HG03139 (cell line): ENCODE results near the gene RAB3IL1.
"Not testable (repeated sequence)": the region's sequence is repeated elsewhere in the genome, so short reads cannot be mapped to it uniquely, and the experiment has no call there.

ENCODE experiments used
- ATAC-seq: cut with Tn5 transposase; IDR thresholded peaks from one replicate; pipeline ENCODE4 v1.9.1; 2021; ENCODE audit not compliant: unreplicated experiment

RAB3IL1 gene

DNA sequence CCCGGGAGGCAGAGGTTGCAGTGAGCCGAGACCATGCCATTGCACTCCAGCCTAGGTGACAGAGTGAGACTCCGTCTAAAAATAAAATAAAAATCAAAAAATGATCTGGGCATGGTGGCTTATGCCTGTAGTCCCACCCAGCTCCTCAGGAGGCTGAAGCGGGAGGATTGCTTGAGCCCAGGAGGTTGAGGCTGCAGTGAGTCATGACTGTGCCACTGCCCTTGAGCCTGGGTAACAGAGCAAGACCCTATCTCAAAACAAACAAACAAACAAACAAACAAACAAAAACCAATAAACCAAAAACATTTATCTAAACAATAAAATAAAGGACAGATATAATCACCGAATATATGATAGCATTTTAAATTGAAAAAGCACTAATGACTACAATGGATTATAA, 36.3 kb upstream of the RAB3IL1 start:
- ATAC-seq, result not testable (repeated sequence)

DNA sequence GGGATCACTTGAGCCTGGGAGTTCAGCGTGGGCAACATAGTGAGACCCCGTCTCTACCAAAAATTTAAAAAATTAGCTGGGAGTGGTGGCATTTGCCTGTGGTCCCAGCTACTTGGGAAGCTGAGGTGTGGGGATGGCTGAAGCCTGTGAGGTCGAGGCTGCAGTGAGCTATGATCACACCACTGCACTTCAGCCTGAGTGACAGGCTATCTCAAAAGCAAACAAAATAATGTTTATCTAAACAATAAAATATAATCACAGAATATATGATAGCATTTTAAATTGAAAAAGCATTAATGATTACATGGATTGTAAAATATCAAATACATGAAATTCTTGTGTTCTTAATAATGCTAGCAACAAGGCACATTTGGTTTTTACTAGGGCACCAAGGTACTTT, 35.5 kb upstream of the RAB3IL1 start:
- ATAC-seq, result no peak

DNA sequence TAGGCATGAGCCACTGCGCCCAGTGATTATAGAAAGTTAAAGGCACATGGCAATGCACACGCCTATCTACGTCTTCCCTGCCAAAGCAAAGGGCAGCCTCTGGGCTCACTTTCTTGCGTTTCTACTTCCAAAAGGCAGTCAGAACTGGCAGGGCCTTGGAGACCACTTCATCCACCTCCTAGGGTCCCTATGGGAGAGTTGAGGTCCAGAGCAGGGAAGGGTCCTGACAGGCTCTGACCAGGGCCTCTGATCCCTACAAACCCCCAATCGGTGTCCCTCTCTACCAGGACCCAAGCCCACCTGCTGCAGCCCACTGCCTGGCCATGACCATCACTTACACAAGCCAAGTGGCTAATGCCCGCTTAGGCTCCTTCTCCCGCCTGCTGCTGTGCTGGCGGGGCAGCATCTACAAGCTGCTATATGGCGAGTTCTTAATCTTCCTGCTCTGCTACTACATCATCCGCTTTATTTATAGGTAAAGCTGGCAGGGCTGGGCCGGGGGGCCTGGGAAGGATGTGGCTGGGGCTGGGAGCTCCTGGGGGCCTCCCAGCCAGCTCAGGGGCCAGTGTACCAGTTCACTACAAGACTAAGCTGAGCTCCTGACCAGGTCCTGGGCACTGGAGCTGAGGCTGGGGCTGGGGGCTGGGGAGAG, 34.2 kb upstream of the RAB3IL1 start:
- no peak for ATAC-seq

DNA sequence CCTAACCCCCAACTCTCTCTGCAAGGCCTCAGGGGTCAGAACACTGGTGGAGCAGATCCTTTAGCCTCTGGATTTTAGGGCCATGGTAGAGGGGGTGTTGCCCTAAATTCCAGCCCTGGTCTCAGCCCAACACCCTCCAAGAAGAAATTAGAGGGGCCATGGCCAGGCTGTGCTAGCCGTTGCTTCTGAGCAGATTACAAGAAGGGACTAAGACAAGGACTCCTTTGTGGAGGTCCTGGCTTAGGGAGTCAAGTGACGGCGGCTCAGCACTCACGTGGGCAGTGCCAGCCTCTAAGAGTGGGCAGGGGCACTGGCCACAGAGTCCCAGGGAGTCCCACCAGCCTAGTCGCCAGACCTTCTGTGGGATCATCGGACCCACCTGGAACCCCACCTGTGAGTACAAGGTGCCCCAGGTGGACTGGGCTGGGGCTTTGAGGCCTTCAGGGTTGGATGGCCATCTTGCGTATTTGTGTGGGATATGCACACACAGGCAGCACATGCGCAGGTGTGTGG, 32.7 kb upstream of the RAB3IL1 start, which contains the start of gene BEST1:
TSS of gene BEST1 (plus strand) at position 317 of the 513 bp plus-strand sequence. CDS start 1,456 bp downstream, outside the sequence.
- ATAC-seq, result no peak

DNA sequence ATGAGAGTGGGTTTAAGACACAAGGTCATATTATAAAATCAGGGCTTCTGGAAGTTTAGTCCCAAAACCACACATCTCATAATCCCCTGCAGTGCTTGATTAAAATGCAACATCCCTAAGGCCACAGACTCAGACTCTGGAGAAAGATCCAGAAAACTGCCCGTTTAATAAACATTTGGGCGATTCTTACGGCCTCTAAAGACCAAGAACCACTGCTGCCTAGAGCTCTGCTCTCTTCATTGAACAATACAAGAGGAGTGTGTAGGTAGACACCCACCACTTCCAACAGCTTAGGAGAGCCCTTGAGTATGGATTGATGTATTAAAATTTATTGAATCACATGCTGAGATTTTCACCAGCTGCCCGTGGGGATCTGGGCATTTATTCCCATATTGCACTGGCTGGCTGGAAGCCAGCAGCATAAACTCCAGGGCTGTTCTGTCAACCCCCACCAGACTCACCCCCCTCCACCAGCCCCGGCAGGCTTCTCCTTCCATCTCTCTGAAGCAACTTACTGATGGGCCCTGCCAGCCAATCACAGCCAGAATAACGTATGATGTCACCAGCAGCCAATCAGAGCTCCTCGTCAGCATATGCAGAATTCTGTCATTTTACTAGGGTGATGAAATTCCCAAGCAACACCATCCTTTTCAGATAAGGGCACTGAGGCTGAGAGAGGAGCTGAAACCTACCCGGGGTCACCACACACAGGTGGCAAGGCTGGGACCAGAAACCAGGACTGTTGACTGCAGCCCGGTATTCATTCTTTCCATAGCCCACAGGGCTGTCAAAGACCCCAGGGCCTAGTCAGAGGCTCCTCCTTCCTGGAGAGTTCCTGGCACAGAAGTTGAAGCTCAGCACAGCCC, 32.0 kb upstream of the RAB3IL1 start:
- ATAC-seq, result no peak

DNA sequence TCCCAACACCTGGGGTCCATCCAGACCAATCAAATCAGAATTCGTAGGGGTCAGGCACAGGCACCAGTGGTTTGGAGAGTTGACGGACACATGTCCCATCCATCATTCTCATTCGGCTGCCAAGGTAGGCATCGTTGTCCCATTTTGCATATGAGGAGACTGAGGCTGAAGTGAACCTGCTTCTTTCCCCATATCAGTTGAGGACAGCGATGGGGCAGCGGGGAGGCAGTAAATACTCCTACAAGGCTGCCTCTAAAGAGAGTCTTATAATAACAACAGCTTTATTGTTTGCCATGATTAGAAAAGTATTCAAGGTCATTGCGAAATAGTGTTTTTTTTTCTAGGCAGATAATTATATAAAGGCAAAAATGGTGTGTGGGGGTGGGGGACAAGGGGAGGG, 31.1 kb upstream of the RAB3IL1 start:
- ATAC-seq, result no peak

DNA sequence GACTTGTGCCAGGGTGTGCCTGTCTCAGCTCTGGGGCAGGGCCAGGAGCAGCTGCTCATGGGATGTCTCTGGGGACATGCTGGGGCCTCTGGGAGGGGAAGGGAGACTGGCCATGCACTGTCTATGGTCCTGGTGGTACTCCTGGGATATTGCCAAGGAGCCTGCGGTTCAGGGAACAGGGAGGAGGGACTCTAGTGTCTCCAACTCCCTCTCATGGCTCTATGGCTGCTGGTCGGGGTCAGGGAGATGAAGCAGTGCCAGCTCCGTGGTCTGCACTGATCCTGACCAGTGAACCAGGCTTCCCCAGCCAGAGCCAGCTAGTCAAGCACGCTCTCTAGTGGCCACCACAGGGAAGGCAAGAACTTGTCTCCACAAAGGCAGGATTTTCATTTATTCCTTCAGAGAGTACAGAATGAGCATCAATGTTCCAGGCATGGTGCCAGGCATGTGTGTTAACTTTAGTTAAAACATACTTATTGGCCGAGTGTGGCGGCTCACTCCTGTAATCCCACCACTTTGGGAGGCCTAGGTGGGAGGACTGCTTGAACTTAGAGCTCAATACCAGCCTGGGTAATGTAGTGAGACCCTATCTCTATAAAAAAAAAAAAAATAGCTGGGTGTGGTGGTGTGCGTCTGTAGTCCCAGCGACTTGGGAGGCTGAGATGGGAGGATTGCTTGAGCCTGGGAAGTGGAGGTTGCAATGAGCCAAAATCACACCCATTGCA, 30.3 kb upstream of the RAB3IL1 start:
- no peak for ATAC-seq

DNA sequence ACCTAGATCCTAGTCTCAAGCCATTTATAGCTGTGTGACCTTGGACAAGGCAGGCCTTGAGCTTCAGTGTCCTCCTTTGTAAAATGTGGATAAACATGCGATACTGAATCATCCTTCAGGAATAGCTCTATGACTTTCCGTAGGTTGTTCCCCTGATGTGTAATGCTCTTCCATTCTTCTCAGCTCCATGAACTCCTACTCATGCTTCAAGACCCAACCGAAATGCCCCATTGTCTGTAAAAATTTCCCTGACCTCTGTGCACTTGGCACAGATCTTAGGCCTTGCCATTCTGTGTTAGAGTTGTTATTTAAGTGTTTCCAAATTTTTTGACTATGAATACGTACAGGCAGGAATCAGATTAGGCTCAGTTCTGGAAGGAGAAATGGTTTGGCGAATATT, 29.5 kb upstream of the RAB3IL1 start:
- ATAC-seq, result no peak

DNA sequence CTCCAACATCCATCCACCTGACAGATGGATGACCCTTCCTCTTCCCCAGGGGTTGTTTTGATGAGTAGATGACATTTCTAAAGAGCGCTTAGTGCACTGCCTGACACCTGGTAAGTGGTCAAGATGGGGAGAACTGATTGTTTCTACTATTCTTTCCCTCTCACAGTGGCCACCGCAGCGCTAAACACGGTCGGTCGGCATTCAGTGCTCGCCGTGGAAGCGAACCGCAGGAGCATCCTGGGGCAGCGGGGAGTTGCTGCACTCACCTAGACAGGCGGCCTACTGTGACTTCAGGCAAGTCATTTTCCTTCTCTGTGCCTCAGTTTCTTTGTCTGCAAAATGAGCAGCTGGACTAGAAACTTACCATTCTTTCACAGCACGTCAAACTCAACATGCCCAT, 27.8 kb upstream of the RAB3IL1 start:
- no peak for ATAC-seq

DNA sequence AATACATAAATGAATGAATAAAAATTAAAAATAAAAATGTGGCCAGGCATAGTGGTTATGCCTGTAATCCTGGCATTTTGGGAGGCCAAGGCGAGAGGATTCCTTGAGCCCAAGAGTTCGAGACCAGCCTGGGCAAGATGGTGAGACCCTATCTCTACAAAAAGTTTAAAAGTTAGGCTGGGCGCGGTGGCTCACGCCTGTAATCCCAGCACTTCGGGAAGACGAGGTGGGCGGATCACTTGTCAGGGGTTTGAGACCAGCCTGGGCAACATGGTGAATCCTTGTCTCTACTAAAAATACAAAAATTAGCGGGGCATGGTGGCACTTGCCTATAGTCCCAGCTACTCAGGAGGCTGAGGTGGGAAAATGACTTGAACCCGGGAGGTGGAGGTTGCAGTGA, 23.1 kb upstream of the RAB3IL1 start:
- ATAC-seq, result no peak

DNA sequence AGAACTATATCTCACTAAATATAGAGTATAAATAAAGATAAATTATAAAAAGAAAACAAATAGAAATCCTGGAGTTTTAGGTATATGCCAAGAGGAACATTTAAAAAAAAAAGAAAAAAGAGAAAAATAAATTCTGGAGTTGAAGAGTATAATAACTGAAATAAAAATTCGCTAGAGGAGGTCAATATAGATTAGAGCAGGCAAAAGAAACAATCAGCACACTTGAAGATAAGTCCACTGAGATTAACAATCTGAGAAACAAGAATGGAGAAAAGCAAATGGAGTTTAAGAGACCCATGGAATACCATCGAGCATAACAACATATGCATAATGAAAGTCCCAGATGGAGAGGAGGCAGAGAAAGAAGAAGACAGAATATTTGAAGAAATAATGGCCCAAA, 18.5 kb upstream of the RAB3IL1 start:
- no peak for ATAC-seq

DNA sequence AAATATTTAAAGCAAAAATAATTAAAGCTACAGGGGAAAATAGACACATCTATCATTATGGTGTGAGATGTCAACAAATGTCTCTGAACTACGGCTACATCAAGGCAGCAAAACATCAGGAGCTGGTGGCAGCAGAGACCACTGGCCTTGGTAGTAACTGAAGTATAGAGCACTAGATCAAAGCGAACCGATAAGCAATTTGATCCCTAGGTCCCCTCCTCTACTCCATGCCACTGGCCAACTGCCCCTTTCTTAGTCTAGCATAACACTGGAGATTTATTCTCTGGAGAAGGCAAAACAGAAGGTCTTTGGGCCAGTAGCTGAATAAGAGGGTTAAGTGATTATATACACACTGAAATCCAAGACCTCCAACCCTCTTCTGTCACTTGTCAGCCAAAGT, 13.6 kb upstream of the RAB3IL1 start:
- ATAC-seq, result no peak

DNA sequence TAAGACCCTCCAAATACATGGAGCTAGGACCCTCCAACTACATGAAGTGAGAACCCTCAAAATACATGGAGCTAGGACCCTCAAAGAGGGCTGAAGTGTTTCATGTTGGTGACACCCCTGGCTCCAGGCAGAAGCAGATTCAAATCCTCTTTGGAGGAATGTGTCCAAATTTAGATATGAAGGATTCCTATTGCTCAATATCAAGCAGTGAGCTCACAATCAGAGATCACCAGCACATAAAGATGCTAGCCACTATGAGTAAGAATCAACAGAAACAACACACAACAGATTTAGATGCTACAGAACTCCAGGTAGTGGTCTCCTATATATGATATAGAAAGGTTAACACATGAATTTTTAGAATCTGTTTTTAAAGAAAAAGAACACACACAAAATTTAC, 11.2 kb upstream of the RAB3IL1 start:
- no peak for ATAC-seq

DNA sequence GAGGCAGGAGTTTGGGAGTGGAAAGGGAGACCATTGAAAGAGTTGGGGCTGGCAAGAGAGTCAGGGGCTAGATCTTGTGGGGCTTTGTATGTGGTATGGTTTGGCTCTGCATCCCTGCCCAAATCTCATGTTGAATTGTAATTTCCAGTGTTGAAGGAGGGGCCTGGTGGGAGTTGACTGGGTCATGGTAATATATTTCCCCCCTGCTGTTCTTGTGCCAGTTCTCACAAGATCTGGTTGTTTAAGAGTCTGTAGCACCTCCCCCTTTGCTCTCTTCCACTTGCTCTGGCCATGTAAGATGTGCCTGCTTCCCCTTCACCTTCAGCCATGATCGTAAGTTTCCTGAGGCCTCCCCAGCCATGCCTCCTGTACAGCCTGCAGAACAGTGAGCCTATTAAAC, 10.1 kb upstream of the RAB3IL1 start:
- no peak for ATAC-seq

DNA sequence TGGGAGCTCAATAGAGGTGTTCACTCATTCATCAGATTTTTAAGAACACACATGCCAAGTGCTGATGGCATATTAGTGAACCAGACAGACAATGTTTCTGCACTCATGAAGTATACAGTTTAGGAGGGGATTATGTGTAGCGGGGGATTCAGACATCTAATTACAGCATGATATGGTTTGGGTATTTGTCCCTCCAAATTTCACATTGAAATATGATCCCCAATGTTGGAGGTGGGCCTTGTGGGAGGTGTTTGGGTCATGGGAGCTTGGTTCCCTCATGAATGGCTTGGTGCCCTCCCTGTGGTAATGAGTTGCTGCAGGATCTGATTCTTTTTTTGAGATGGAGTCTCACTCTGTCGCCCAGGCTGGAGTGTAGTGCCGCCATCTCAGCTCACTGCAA, 8.9 kb upstream of the RAB3IL1 start:
- ATAC-seq, result no peak

DNA sequence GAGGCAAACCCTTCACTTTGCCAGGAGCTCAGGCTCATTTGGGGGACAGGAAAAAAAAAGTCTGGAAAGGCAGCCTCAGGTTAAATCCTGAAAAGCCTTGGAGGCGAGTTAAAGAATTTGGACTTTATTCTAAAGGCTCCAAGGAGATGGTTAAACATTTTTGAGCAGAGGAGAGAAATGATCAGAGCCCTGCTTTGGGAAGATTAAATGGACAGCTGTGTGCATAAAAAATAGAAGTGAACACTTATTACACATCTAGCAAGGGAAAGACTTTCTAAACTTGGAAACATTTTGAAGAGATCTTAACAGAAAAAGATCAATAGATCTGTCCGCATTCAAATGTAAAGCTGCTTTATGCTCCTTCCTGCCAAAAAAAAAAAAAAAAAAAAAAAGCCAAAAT, 8.4 kb upstream of the RAB3IL1 start:
- ATAC-seq, result no peak

DNA sequence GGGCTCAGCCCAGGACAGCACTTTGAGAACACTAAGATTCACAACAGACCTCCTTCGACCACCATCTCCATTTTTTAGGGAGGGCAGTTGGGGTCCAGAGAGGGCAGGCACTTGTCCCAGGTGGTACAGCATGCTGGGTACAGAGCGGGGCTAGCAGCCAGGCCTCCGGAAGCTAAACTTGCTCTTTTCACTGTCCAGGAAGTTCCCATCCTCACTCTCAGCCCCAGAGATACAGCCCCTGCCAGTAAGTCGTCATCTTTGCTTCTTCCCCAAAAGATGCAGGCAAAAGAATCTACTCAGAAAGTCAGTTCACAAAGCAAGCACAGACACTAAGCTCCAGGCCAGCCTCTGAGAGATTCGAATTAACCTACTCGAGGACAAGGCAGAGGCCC, 6.7 kb upstream of the RAB3IL1 start:
- no peak for ATAC-seq

DNA sequence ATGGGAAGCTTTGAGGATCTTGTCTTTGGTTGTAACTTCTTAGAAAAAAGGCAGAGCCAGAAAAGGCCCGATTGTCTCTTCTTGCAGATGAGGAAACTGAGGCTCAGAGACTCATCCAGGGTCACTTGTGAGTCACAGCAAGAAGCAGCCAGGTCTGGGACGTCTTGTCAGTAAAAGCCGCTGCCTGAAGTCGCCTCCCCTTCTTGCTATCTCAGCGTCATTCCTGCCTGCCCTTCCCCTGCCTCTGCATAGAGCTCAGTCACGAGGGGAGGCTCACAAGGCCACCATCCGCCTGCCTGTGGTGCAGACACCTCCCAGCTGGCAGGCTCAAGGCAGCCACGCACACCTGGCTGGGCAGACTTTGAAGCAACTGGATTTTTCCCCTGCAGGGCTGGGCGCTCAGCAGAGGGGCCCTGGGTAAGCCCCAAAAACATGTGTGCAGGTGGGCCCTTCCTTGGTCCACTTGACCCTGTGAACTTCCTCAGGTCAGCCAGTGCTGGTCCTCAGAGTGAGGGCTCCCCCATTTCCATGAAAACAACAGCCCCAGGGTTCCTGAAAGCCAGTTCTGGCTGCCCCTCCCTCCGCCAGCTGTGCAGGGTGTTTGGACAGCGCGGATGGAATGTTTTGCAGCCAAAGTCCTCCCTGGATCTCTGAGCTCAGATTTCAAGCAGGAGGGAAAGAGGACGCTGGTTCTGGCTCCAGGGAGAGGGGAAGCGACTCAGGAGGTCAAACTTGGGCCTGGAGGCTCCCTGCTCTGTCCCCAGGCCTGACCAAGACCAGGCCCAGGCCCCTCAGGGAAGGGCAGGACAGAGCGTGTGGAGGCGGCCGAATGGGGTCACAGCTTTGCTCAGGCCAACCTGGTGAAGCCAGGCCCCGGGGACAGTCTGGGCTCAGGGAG, 6.0 kb upstream of the RAB3IL1 start:
- no peak for ATAC-seq

DNA sequence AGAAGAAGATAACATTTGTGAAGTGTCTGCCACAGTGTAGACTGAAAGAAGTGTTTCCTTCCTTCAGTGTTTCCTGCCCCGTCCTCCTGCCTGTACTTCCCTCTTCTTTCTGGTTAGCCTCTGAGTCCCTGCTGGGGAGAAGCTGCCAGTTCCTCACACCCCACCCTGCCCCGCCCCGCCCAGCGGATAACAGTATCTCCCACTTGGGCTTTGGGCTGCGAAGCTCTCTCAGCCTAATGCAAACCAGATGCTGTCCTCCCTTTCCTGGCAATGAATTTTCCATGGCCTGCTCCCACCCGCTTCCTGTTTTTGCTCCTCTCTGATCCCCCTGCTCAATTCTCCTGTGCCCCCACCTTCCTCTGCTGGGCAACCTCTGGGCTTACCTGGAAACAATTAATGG, 5.2 kb upstream of the RAB3IL1 start:
- ATAC-seq, result no peak

DNA sequence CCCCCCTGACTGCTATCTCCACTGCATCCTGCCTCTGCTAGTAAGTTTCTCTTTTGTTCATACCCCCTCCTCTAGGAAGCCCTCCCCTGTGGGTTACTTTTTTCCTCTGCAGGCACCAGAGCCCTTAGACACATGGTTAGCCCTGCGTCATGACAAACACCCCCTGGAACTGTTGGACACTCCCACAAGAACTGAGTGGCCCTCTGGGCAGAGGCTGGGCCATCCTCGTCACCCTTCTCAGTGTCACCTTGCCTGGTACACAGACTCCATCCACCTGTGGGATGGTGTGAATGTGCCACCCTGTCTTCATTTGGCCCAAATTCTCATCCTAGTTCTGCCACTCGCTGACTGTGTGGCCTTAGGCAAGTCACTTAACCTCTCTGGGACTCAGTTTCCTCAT, 4.1 kb upstream of the RAB3IL1 start:
- no peak for ATAC-seq
